ENCODE results near the gene CEP112. TPM values are rescaled to one million over a fixed set of nuclear protein-coding genes. Genes with fewer than 3 reads are reported as not detected.

CEP112 gene
- polyA plus RNA-seq, 1 donor (not counting 4 experiments of a cell fraction or from before 2014, with no cell fraction given): 2.6 TPM

DNA sequence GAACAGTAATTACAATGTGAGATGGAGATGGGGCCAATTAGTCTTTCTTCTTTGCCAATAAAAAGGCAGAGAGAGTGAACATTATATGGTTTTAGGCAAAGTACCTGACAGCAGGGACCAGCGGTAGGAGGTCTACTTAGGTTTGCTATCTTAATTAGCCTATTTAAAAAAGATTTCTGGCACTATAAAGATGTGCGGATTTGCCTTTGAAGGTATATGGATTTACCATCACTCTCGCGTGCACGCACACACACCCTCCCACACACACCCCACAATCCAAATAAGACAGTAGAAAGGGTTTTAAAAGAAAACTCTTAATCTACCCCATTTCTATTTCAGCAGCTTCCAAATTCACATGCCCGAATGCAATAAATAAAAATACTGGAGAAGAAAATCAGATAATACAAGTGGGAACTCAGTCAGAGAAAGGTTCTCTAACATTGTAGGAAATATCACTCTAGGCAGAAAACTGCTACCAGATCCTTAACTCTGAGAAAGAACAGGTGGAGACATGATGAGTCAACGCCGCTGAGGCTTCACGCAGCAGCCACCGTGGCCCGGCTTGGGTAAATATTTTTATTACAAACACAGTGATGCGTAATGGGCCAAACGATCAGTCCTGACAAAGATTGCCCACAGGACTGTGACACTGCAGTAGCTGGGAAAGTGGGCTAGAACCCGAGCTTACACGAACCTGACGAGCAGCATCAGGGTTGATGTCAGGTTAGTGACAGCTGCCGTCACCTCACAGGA lies 563.9 kb downstream of the CEP112 start:
- Histone ChIP-seq H3K36me3 (ENCODE audit: control insufficient read depth in 2 of 2, extremely low read depth in 1 of 2, insufficient read depth in 2 of 2, low read length in 2 of 2) (no peaks in the 10 kb centered on the region), H3K4me3 (ENCODE audit: control insufficient read depth in 2 of 3, extremely low read depth in 1 of 3, insufficient read depth in 2 of 3, low read depth in 1 of 3, low read length in 3 of 3) (no peak overlapping the region), H3K9me3 (ENCODE audit: control insufficient read depth, low read depth, low read length) (no peaks in the 10 kb centered on the region), H4K20me1 (ENCODE audit: control insufficient read depth, extremely low read depth, insufficient read depth, low read length) (no peaks in the 10 kb centered on the region), H3K79me2 (ENCODE audit: control insufficient read depth, insufficient read depth, low read length) (no peaks in the 10 kb centered on the region), H3K4me2 (ENCODE audit: control insufficient read depth, extremely low read depth, insufficient read depth, low read depth, low read length) (no peak overlapping the region), H3K4me1 (ENCODE audit: control insufficient read depth, extremely low read depth, insufficient read depth, low read length) (no peaks in the 10 kb centered on the region), H3K9me1 (ENCODE audit: control insufficient read depth, extremely low read depth, insufficient read depth, low read length) (no peaks in the 10 kb centered on the region), H3K27me3 (ENCODE audit: control insufficient read depth, extremely low read depth, insufficient read depth, low read length) (peaks cover 6% of the 10 kb centered on the region), H2AFZ (ENCODE audit: control insufficient read depth, low read length) (no peak overlapping the region), H3K9ac (ENCODE audit: control insufficient read depth, extremely low read depth, insufficient read depth, low read length) (no peak overlapping the region), H3K27ac (ENCODE audit: control insufficient read depth, insufficient read depth, low read length) (no peak overlapping the region)
- TF ChIP-seq, protein P1, sequence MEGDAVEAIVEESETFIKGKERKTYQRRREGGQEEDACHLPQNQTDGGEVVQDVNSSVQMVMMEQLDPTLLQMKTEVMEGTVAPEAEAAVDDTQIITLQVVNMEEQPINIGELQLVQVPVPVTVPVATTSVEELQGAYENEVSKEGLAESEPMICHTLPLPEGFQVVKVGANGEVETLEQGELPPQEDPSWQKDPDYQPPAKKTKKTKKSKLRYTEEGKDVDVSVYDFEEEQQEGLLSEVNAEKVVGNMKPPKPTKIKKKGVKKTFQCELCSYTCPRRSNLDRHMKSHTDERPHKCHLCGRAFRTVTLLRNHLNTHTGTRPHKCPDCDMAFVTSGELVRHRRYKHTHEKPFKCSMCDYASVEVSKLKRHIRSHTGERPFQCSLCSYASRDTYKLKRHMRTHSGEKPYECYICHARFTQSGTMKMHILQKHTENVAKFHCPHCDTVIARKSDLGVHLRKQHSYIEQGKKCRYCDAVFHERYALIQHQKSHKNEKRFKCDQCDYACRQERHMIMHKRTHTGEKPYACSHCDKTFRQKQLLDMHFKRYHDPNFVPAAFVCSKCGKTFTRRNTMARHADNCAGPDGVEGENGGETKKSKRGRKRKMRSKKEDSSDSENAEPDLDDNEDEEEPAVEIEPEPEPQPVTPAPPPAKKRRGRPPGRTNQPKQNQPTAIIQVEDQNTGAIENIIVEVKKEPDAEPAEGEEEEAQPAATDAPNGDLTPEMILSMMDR (optimal IDR thresholded peaks at IDR 0.05 in 1 of 3, IDR thresholded peaks at IDR 0.05 in 1 of 3, conservative IDR thresholded peaks at IDR 0.05 in 1 of 3; ENCODE audit: extremely low read depth in 1 of 3, insufficient read depth in 2 of 3, low read length in 3 of 3): no peak
- no peak for TF ChIP-seq EZH2 (IDR thresholded peaks at IDR 0.05; ENCODE audit: low read length)
- FAIRE-seq (no peak), DNase-seq (ENCODE audit: low read depth, low spot score) (no peak)
- dilution Hi-C loops (cut with MboI; ENCODE audit: extremely low pct_ligation_motif_present, low sequenced_read_pairs): no loop called here

DNA sequence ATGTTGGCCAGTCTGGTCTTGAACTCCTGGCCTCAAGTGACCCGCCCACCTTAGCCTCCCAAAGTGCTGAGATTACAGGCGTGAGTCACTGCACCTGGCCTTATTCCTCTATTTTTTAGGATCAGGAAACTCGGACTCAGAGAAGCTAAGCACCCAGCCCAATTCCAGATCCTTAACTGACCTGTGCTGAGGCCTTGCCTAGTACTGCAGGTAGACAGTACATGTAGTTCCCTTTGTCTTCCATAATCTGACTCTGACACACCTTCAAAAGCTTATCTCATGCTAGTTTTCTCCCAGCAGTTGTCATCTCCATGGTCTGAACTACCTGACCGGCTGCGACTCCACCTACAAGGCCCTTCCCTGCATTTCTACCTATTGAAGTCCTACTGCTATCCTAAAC lies 564.8 kb downstream of the CEP112 start:
- H3K79me2 ChIP-seq (ENCODE audit: control insufficient read depth, insufficient read depth, low read length): no peaks in the 10 kb centered on the region
- no peaks in the 10 kb centered on the region for H3K4me1 ChIP-seq (ENCODE audit: control insufficient read depth, extremely low read depth, insufficient read depth, low read length)
- H3K9ac ChIP-seq (ENCODE audit: control insufficient read depth, extremely low read depth, insufficient read depth, low read length): no peak overlapping the region
- TF ChIP-seq, protein P1 (optimal IDR thresholded peaks at IDR 0.05 in 1 of 3, IDR thresholded peaks at IDR 0.05 in 1 of 3, conservative IDR thresholded peaks at IDR 0.05 in 1 of 3; ENCODE audit: extremely low read depth in 1 of 3, insufficient read depth in 2 of 3, low read length in 3 of 3): no peak
- no peak for TF ChIP-seq EZH2 (IDR thresholded peaks at IDR 0.05; ENCODE audit: low read length)
- no peak overlapping the region for H3K4me3 ChIP-seq (ENCODE audit: control insufficient read depth in 2 of 3, extremely low read depth in 1 of 3, insufficient read depth in 2 of 3, low read depth in 1 of 3, low read length in 3 of 3)
- H3K27ac ChIP-seq (ENCODE audit: control insufficient read depth, insufficient read depth, low read length): no peak overlapping the region
- H3K9me1 ChIP-seq (ENCODE audit: control insufficient read depth, extremely low read depth, insufficient read depth, low read length): no peaks in the 10 kb centered on the region
- DNase-seq (ENCODE audit: low read depth, low spot score): no peak
- FAIRE-seq: no peak
- H3K36me3 ChIP-seq (ENCODE audit: control insufficient read depth in 2 of 2, extremely low read depth in 1 of 2, insufficient read depth in 2 of 2, low read length in 2 of 2): no peaks in the 10 kb centered on the region
- no peak overlapping the region for H3K4me2 ChIP-seq (ENCODE audit: control insufficient read depth, extremely low read depth, insufficient read depth, low read depth, low read length)
- no peaks in the 10 kb centered on the region for H4K20me1 ChIP-seq (ENCODE audit: control insufficient read depth, extremely low read depth, insufficient read depth, low read length)
- dilution Hi-C loops (cut with MboI; ENCODE audit: extremely low pct_ligation_motif_present, low sequenced_read_pairs): no loop called here
- H2AFZ ChIP-seq (ENCODE audit: control insufficient read depth, low read length): no peak overlapping the region
- H3K9me3 ChIP-seq (ENCODE audit: control insufficient read depth, low read depth, low read length): no peaks in the 10 kb centered on the region
- peaks cover 6% of the 10 kb centered on the region for H3K27me3 ChIP-seq (ENCODE audit: control insufficient read depth, extremely low read depth, insufficient read depth, low read length)

All from keratinocyte (primary cell).